GM23338 (cell line): Measurements from ENCODE around the gene FAM174C. TPM values are rescaled to one million over a fixed set of nuclear protein-coding genes. Genes with fewer than 3 reads are reported as not detected.

Source experiments
- ATAC-seq: fragments of 200-7000 bp; cut with Tn5 transposase; 3 replicates; pipeline ENCODE4 v1.9.1; 2020
- DNase-seq: peaks from one replicate; pipeline ENCODE4 v3.0.0-alpha.2; 2015; ENCODE audit warnings: low spot score
- H2AFZ ChIP-seq: fragments of 200-600 bp; sonication (generic); 2 replicates; pipeline ENCODE4 v1.8.0; 2016; ENCODE audit warnings: antibody characterized with exemption, mild to moderate bottlenecking, moderate library complexity
- H3F3A ChIP-seq: fragments of 200-600 bp; sonication (generic); replicated peaks from 2 replicates; pipeline ENCODE4 v1.8.0; 2017; ENCODE audit warnings: antibody characterized with exemption, mixed run types, low read depth
- H3K27ac ChIP-seq: fragments of 200-600 bp; sonication (generic); 2 replicates; pipeline ENCODE4 v1.6.1; 2016; ENCODE audit warnings: low read depth
- H3K27me3 ChIP-seq: fragments of 200-600 bp; sonication (generic); 2 replicates; pipeline ENCODE4 v1.8.0; 2016; ENCODE audit warnings: mild to moderate bottlenecking, mixed run types, moderate library complexity; ENCODE audit not compliant: insufficient read depth
- H3K36me3 ChIP-seq: fragments of 200-600 bp; sonication (generic); 2 replicates; pipeline ENCODE4 v1.8.0; 2016; ENCODE audit warnings: mild to moderate bottlenecking; ENCODE audit not compliant: insufficient read depth
- H3K4me1 ChIP-seq: fragments of 200-600 bp; sonication (generic); 2 replicates; pipeline ENCODE4 v1.8.0; 2016; ENCODE audit warnings: mild to moderate bottlenecking, moderate library complexity; ENCODE audit not compliant: insufficient read depth
- H3K4me2 ChIP-seq: fragments of 200-600 bp; sonication (generic); 2 replicates; pipeline ENCODE4 v1.7.1; 2017; ENCODE audit warnings: mixed run types
- H3K4me3 ChIP-seq: fragments of 200-600 bp; sonication (generic); 2 replicates; pipeline ENCODE4 v1.6.1; 2016; ENCODE audit warnings: mixed run types
- H3K79me2 ChIP-seq: fragments of 200-600 bp; sonication (generic); replicated peaks from 2 replicates; pipeline ENCODE4 v1.8.0; 2017; ENCODE audit warnings: mild to moderate bottlenecking; ENCODE audit not compliant: insufficient read depth
- H3K9me2 ChIP-seq: fragments of 200-600 bp; sonication (generic); 2 replicates; pipeline ENCODE4 v1.8.0; 2017; ENCODE audit not compliant: insufficient read depth
- H4K20me1 ChIP-seq: fragments of 200-600 bp; sonication (generic); replicated peaks from 2 replicates; pipeline ENCODE4 v1.8.0; 2017; ENCODE audit warnings: mild to moderate bottlenecking; ENCODE audit not compliant: insufficient read depth
- H3K27ac Mint-ChIP-seq: 2 replicates; pipeline ENCODE4 v1.8.0; 2020; ENCODE audit warnings: inconsistent platforms, mild to moderate bottlenecking, moderate library complexity, mixed read lengths
- H3K27me3 Mint-ChIP-seq: 3 replicates; pipeline ENCODE4 v1.8.0; 2022; ENCODE audit warnings: low read depth, mild to moderate bottlenecking, moderate library complexity, mixed read lengths, inconsistent platforms; ENCODE audit not compliant: insufficient read depth, poor library complexity
- H3K36me3 Mint-ChIP-seq: 3 replicates; pipeline ENCODE4 v1.8.0; 2021; ENCODE audit warnings: low read depth, mild to moderate bottlenecking, inconsistent platforms, moderate library complexity, mixed read lengths
- H3K4me1 Mint-ChIP-seq: 3 replicates; pipeline ENCODE4 v1.8.0; 2020; ENCODE audit warnings: mild to moderate bottlenecking, inconsistent platforms, mixed read lengths
- H3K4me3 Mint-ChIP-seq: 3 replicates; pipeline ENCODE4 v1.8.0; 2021; ENCODE audit warnings: moderate library complexity, mild to moderate bottlenecking, inconsistent platforms, mixed read lengths
- H3K9me3 Mint-ChIP-seq: 3 replicates; pipeline ENCODE4 v1.8.0; 2020; ENCODE audit warnings: moderate library complexity, mild to moderate bottlenecking, inconsistent platforms, mixed read lengths
- CREB1 ChIP-seq: fragments of 250-450 bp; sonication (Bioruptor Pico); IDR thresholded peaks from 2 replicates; pipeline ENCODE4 v1.5.0; 2020; ENCODE audit warnings: low read depth, mild to moderate bottlenecking, moderate library complexity
- EZH2 ChIP-seq: fragments of 200-600 bp; sonication (generic); IDR thresholded peaks from one replicate; pipeline ENCODE4 v1.8.0; 2017; ENCODE audit warnings: antibody characterized with exemption, mild to moderate bottlenecking, low read depth; ENCODE audit not compliant: unreplicated experiment
- EZH2phosphoT487 ChIP-seq: fragments of 200-600 bp; sonication (generic); IDR thresholded peaks from one replicate; pipeline ENCODE4 v1.8.1; 2018; ENCODE audit warnings: antibody characterized with exemption; ENCODE audit not compliant: unreplicated experiment
- JUNB ChIP-seq: IDR thresholded peaks from one replicate; pipeline ENCODE4 v1.6.1; 2016; ENCODE audit warnings: antibody characterized with exemption; ENCODE audit not compliant: unreplicated experiment
- NANOG ChIP-seq: IDR thresholded peaks from 2 replicates; pipeline ENCODE4 v1.6.1; 2016; ENCODE audit warnings: antibody characterized with exemption, borderline replicate concordance
- POLR2AphosphoS5 ChIP-seq: IDR thresholded peaks from 2 replicates; pipeline ENCODE4 v1.6.1; 2016; ENCODE audit warnings: antibody characterized with exemption, low read depth
- polyA plus RNA-seq: library from polyadenylated mRNA; unstranded; fragments of >200 nt; fragmentation: Nextera tagmentation; extraction: Ambion mirVana; gene quantifications from 2 replicates; pipeline ENCODE4 v1.2.1, GENCODE V29; 2016
- total RNA-seq: library from RNA; depleted of rRNA; stranded (reverse); fragments of >200 nt; shearing (Covaris generic); gene quantifications from 2 replicates; pipeline ENCODE4 v1.2.3, GENCODE V29; 2014
- TF ChIP-seq, protein P1 (sequence below): IDR thresholded peaks from one replicate; pipeline ENCODE4 v1.6.1; 2018; ENCODE audit warnings: antibody characterized with exemption; ENCODE audit not compliant: unreplicated experiment
- TF ChIP-seq, protein P2 (sequence below), 2 experiments: fragments of 200-600 bp in 1 of 2; sonication (generic) in 1 of 2; conservative IDR thresholded peaks; 2 replicates each; pipeline versions ENCODE4 v1.5.1 to v1.6.1; 2016 to 2017; ENCODE audit warnings: antibody characterized with exemption in 2 of 2, low read depth in 2 of 2, mild to moderate bottlenecking in 2 of 2, moderate library complexity in 1 of 2

The FAM174C gene
- total and polyA plus RNA-seq, 2 experiments from 2014 or later = 60.4 to 68.0 TPM

DNA sequence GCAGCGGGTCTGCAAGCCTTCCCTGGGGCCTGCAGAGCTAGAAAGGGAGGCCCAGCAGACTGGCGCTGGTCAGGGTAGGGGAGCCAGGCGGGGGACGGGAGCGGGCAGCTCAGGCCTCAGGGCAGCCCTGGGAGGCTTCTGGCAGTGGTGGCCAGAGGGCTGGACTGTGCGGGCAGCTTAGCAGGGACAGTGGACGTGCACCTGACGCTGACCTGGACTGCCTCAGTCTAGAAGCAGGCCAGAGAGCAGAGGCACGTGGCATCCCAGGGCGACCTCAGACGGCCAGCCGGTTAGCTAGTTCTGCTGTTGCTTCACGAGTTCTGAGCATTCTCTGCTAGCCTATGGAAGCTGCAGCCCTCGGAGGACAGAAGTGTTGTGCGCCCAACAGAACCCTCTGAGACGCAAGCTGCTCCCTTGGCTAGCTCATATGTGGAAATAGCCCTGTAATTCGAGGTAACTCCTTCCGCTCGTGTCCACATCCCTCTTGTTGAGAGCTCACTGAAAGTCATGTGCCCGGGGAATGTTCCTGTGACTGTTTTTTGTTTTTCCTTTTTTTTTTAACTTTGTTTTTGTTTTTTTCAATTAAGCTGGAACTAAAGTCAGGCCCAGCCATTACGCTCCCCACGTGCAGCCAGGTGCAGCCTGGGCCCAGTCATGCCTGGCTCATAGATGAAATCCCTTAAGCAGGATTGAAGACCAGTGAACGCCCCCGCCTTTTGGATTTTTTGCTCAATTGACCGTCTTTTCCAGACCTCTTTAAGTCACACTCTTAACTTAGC is 1.9 kb upstream of the FAM174C start:
- Histone ChIP-seq H3K36me3 (peaks cover 31% of the 10 kb centered on the region), H3K27me3 (no peaks in the 10 kb centered on the region), H4K20me1 (peaks cover 37% of the 10 kb centered on the region), H3K4me2 (peak overlapping the region; percentile 97), H3K9me2 (no peaks in the 10 kb centered on the region), H2AFZ (no peak overlapping the region), H3K4me3 (peak overlapping the region; percentile 88; the same call in 1 of the 2 replicates), H3F3A (peaks cover 61% of the 10 kb centered on the region), H3K4me1 (peaks cover 35% of the 10 kb centered on the region), H3K79me2 (peaks cover 50% of the 10 kb centered on the region), H3K27ac (peak overlapping the region; percentile 91)
- Mint-ChIP-seq H3K27me3 (peaks cover 43% of the 10 kb centered on the region), H3K36me3 (peaks cover 56% of the 10 kb centered on the region), H3K4me1 (peaks cover 51% of the 10 kb centered on the region), H3K9me3 (no peaks in the 10 kb centered on the region; the same call in 2 of the 3 replicates), H3K27ac (peak overlapping the region; percentile 88), H3K4me3 (peak overlapping the region; percentile 57)
- TF ChIP-seq POLR2AphosphoS5 (peak; percentile 52), NANOG (no peak)
- ATAC-seq (no peak), DNase-seq (no peak)

DNA sequence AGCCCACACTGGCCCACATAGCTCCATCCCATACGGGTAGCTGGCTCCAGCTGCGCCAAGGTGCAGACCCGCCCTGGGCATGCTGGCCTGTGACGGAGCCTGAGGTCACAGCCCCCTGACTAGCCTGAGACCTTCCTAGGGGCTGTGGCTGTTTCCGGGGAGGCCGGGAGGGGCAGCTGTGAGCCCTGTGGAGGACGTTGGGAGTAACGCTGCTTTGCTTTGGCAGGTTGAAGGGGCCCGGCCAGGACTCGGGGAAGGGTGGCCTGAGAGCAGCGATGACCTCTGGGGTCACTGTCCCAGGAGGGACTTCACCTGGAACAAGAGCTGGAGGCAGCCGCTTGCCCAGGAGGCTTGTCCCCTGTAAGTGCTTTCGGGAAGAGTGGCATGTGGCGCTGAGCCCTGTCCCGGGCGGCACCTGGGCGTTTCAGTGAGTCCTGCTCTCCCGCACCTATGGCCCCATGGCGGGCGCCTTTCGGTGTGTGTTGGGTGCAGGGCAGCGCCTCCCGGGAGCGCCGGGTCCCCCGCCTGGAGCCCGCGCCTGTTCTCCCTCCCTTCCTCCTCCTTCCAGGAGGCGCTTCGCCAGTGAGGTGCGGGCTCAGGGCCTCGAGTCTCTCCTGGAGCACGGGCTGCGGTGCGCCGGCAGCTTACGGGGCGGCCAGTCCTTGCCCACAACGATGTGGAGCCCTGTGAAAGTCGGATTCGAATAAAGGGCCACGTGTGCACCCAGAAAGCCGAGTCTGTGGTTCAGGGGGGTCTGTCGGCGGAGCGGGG is 1.1 kb upstream of the FAM174C start:
- peaks cover 63% of the 10 kb centered on the region for H3F3A ChIP-seq
- peaks cover 41% of the 10 kb centered on the region for H3K27me3 Mint-ChIP-seq
- peak; percentile 2 for ATAC-seq
- TF ChIP-seq JUNB (no peak), EZH2phosphoT487 (no peak), EZH2 (no peak), NANOG (no peak), CREB1 (no peak)
- TF ChIP-seq, protein P1, sequence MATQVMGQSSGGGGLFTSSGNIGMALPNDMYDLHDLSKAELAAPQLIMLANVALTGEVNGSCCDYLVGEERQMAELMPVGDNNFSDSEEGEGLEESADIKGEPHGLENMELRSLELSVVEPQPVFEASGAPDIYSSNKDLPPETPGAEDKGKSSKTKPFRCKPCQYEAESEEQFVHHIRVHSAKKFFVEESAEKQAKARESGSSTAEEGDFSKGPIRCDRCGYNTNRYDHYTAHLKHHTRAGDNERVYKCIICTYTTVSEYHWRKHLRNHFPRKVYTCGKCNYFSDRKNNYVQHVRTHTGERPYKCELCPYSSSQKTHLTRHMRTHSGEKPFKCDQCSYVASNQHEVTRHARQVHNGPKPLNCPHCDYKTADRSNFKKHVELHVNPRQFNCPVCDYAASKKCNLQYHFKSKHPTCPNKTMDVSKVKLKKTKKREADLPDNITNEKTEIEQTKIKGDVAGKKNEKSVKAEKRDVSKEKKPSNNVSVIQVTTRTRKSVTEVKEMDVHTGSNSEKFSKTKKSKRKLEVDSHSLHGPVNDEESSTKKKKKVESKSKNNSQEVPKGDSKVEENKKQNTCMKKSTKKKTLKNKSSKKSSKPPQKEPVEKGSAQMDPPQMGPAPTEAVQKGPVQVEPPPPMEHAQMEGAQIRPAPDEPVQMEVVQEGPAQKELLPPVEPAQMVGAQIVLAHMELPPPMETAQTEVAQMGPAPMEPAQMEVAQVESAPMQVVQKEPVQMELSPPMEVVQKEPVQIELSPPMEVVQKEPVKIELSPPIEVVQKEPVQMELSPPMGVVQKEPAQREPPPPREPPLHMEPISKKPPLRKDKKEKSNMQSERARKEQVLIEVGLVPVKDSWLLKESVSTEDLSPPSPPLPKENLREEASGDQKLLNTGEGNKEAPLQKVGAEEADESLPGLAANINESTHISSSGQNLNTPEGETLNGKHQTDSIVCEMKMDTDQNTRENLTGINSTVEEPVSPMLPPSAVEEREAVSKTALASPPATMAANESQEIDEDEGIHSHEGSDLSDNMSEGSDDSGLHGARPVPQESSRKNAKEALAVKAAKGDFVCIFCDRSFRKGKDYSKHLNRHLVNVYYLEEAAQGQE = no peak
- TF ChIP-seq, protein P2, sequence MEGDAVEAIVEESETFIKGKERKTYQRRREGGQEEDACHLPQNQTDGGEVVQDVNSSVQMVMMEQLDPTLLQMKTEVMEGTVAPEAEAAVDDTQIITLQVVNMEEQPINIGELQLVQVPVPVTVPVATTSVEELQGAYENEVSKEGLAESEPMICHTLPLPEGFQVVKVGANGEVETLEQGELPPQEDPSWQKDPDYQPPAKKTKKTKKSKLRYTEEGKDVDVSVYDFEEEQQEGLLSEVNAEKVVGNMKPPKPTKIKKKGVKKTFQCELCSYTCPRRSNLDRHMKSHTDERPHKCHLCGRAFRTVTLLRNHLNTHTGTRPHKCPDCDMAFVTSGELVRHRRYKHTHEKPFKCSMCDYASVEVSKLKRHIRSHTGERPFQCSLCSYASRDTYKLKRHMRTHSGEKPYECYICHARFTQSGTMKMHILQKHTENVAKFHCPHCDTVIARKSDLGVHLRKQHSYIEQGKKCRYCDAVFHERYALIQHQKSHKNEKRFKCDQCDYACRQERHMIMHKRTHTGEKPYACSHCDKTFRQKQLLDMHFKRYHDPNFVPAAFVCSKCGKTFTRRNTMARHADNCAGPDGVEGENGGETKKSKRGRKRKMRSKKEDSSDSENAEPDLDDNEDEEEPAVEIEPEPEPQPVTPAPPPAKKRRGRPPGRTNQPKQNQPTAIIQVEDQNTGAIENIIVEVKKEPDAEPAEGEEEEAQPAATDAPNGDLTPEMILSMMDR (conservative IDR thresholded peaks at IDR 0.05; ENCODE audit: low read depth in 2 of 2) = no peak
- peak overlapping the region; percentile 97 for H3K4me2 ChIP-seq
- H3K4me3 ChIP-seq = peak overlapping the region; percentile 88
- H3K27ac ChIP-seq = peak overlapping the region; percentile 91
- peaks cover 50% of the 10 kb centered on the region for H3K79me2 ChIP-seq
- no peaks in the 10 kb centered on the region for H3K9me2 ChIP-seq
- peak overlapping the region; percentile 97 for H3K27ac Mint-ChIP-seq
- H3K36me3 ChIP-seq = peaks cover 31% of the 10 kb centered on the region
- DNase-seq = no peak
- no peaks in the 10 kb centered on the region for H3K9me3 Mint-ChIP-seq
- H3K4me1 Mint-ChIP-seq = peaks cover 46% of the 10 kb centered on the region
- no peaks in the 10 kb centered on the region for H3K27me3 ChIP-seq
- H2AFZ ChIP-seq = no peak overlapping the region
- H3K4me1 ChIP-seq = peaks cover 32% of the 10 kb centered on the region
- H4K20me1 ChIP-seq = peaks cover 37% of the 10 kb centered on the region
- peak overlapping the region; percentile 75 for H3K4me3 Mint-ChIP-seq
- H3K36me3 Mint-ChIP-seq = peaks cover 56% of the 10 kb centered on the region
